IMR-90 (cell line): ENCODE results near the gene CST7. TPM values are rescaled to one million over a fixed set of nuclear protein-coding genes. Genes with fewer than 3 reads are reported as not detected.

Source experiments
- ATAC-seq: fragments of 200-7000 bp; cut with Tn5 transposase; 2 replicates; pipeline ENCODE4 v1.9.1; 2020; ENCODE audit warnings: low read depth, mild to moderate bottlenecking, moderate library complexity
- BruUV-seq: library from RNA; stranded (reverse); fragments of 400-500 nt; replicated peaks from 2 replicates; lab custom pipeline; 2021; lab: Mats Ljungman, UMichigan
- CTCF ChIA-PET: fragments of 300-600 bp; formaldehyde crosslinking; extraction: SDS; loops from one replicate; lab custom pipeline; 2021; ENCODE audit warnings: antibody characterized with exemption; lab: Yijun Ruan, JAX
- POLR2A ChIA-PET: fragments of 300-600 bp; sonication (Branson Sonifier 250); formaldehyde crosslinking; loops from one replicate; lab custom pipeline; 2022; ENCODE audit warnings: antibody characterized with exemption; ENCODE audit not compliant: unreplicated experiment; lab: Charles Lee
- DNase-seq: peaks from one replicate; pipeline ENCODE4 v3.0.0; 2013
- H2AFZ ChIP-seq: replicated peaks from 2 replicates; pipeline ENCODE3; 2013; ENCODE audit warnings: low read length, mild to moderate bottlenecking; ENCODE audit not compliant: poor library complexity
- H2AK5ac ChIP-seq: 2 replicates; pipeline ENCODE4 v1.6.1; 2013; ENCODE audit warnings: low read depth, low read length, inconsistent platforms
- H2AK9ac ChIP-seq: replicated peaks from 2 replicates; pipeline ENCODE3; 2013; ENCODE audit warnings: mild to moderate bottlenecking, low read depth, low read length, moderate library complexity; ENCODE audit not compliant: poor library complexity
- H2BK120ac ChIP-seq: 2 replicates; pipeline ENCODE4 v1.6.1; 2013; ENCODE audit warnings: low read depth, low read length, inconsistent platforms
- H2BK15ac ChIP-seq: 3 replicates; pipeline ENCODE4 v1.6.1; 2013; ENCODE audit warnings: low read depth, low read length, inconsistent platforms
- H2BK20ac ChIP-seq: 2 replicates; pipeline ENCODE4 v1.6.1; 2013; ENCODE audit warnings: low read depth, mild to moderate bottlenecking, inconsistent platforms, low read length, moderate library complexity
- H2BK5ac ChIP-seq: 2 replicates; pipeline ENCODE4 v1.6.1; 2013; ENCODE audit warnings: mild to moderate bottlenecking, low read depth, low read length, inconsistent platforms; ENCODE audit not compliant: poor library complexity, severe bottlenecking
- H3K14ac ChIP-seq: replicated peaks from 2 replicates; pipeline ENCODE4 v1.6.1; 2013; ENCODE audit warnings: low read depth, low read length, inconsistent platforms
- H3K18ac ChIP-seq: 2 replicates; pipeline ENCODE4 v1.6.1; 2013; ENCODE audit warnings: low read depth, low read length, control low read depth
- H3K23ac ChIP-seq: 2 replicates; pipeline ENCODE4 v1.6.1; 2013; ENCODE audit warnings: low read depth, low read length, inconsistent platforms
- H3K27ac ChIP-seq: 2 replicates; pipeline ENCODE4 v1.5.1; 2013; ENCODE audit warnings: mild to moderate bottlenecking, control low read depth, low read length; ENCODE audit not compliant: insufficient read depth
- H3K27me3 ChIP-seq: 2 replicates; pipeline ENCODE4 v1.6.1; 2013; ENCODE audit warnings: low read length; ENCODE audit not compliant: control insufficient read depth, insufficient read depth
- H3K36me3 ChIP-seq: 2 replicates; pipeline ENCODE4 v1.6.1; 2013; ENCODE audit warnings: low read length, mixed read lengths; ENCODE audit not compliant: control insufficient read depth, insufficient read depth
- H3K4ac ChIP-seq: 2 replicates; pipeline ENCODE4 v1.6.1; 2013; ENCODE audit warnings: low read depth, low read length, inconsistent platforms
- H3K4me1 ChIP-seq: 2 replicates; pipeline ENCODE4 v1.6.1; 2013; ENCODE audit warnings: low read length, mixed read lengths; ENCODE audit not compliant: control insufficient read depth, insufficient read depth
- H3K4me2 ChIP-seq: 2 replicates; pipeline ENCODE4 v1.6.1; 2013; ENCODE audit warnings: low read depth, mild to moderate bottlenecking, control low read depth, low read length, moderate library complexity
- H3K4me3 ChIP-seq: 2 replicates; pipeline ENCODE4 v1.5.1; 2013; ENCODE audit warnings: low read depth, mild to moderate bottlenecking, control low read depth, low read length, moderate library complexity; ENCODE audit not compliant: insufficient read depth
- H3K56ac ChIP-seq: 2 replicates; pipeline ENCODE4 v1.6.1; 2013; ENCODE audit warnings: low read length, inconsistent platforms; ENCODE audit not compliant: insufficient read depth; ENCODE audit errors: extremely low read depth
- H3K79me1 ChIP-seq, 2 experiments: 2 replicates each; pipeline ENCODE4 v1.6.1; 2013; ENCODE audit warnings: low read length in 2 of 2, inconsistent platforms in 1 of 2, low read depth in 1 of 2
- H3K9ac ChIP-seq: 2 replicates; pipeline ENCODE4 v1.6.1; 2013; ENCODE audit warnings: low read depth, low read length, control low read depth
- H3K9me1 ChIP-seq: 2 replicates; pipeline ENCODE4 v1.6.1; 2013; ENCODE audit warnings: low read length, inconsistent platforms; ENCODE audit not compliant: insufficient read depth
- H3K9me3 ChIP-seq: 2 replicates; pipeline ENCODE4 v1.6.1; 2013; ENCODE audit warnings: low read length; ENCODE audit not compliant: control insufficient read depth, insufficient read depth
- H4K20me1 ChIP-seq: 2 replicates; pipeline ENCODE4 v1.6.1; 2013; ENCODE audit warnings: low read length, inconsistent platforms; ENCODE audit not compliant: insufficient read depth
- H4K5ac ChIP-seq: 2 replicates; pipeline ENCODE4 v1.6.1; 2013; ENCODE audit warnings: mild to moderate bottlenecking, low read depth, low read length, control low read depth
- H4K8ac ChIP-seq, 2 experiments: 2 replicates each; pipeline ENCODE4 v1.6.1; 2013; ENCODE audit warnings: low read depth in 2 of 2, low read length in 2 of 2, control low read depth in 1 of 2, inconsistent platforms in 1 of 2
- H4K91ac ChIP-seq: 2 replicates; pipeline ENCODE4 v1.6.1; 2013; ENCODE audit warnings: low read depth, low read length, inconsistent platforms; ENCODE audit not compliant: insufficient read depth
- BHLHE40 ChIP-seq: fragments of 150-350 bp; IDR thresholded peaks from 2 replicates; pipeline ENCODE4 v1.6.1; 2016; ENCODE audit warnings: mild to moderate bottlenecking, low read depth, low read length
- CTCF ChIP-seq: conservative IDR thresholded peaks from 2 replicates; pipeline ENCODE4 v1.5.1; 2012; ENCODE audit warnings: mild to moderate bottlenecking, low read depth, low read length, improper control_type of control experiment
- RFX5 ChIP-seq: IDR thresholded peaks from 2 replicates; pipeline ENCODE4 v1.8.0; 2012; ENCODE audit warnings: low read depth, mild to moderate bottlenecking, low read length, moderate library complexity
- USF2 ChIP-seq: fragments of 150-350 bp; IDR thresholded peaks from 2 replicates; pipeline ENCODE4 v1.6.1; 2017; ENCODE audit warnings: mild to moderate bottlenecking, antibody characterized with exemption, low read length, low read depth
- WGBS, 2 experiments: methylation state at CpG; one replicate each; pipeline versions ENCODE4 v1.1.5 to v1.1.7; 2013; ENCODE audit warnings: missing lambda C conversion rate in 2 of 2; ENCODE audit not compliant: insufficient read length in 1 of 2; ENCODE audit errors: extremely low coverage in 2 of 2; 5-methylcytosine and 5-hydroxymethylcytosine counted together
- dilution Hi-C: fragments of 300-500 bp; cut with HindIII; formaldehyde crosslinking; loops from one replicate; pipeline ENCODE4 v1.14.3; 2018; ENCODE audit warnings: low sequenced_read_pairs; ENCODE audit not compliant: unreplicated experiment
- in situ Hi-C: fragments of 300-500 bp; cut with MboI; formaldehyde crosslinking; loops from 3 replicates; pipeline ENCODE4 v1.14.3; 2019; ENCODE audit warnings: low sequenced_read_pairs, inconsistent platforms, mixed read lengths
- intact Hi-C: fragments of 100-400 bp; cut with micrococcal nuclease; formaldehyde crosslinking; loops from 2 replicates; pipeline ENCODE4 v1.10.0; 2022
- polyA plus RNA-seq, 3 experiments: library from polyadenylated mRNA; depleted of rRNA; stranded (reverse); fragments of >200 nt; gene quantifications; 2 replicates each; pipeline ENCODE4 v1.2.3, GENCODE V29; 2012; ENCODE audit warnings: low replicate concordance in 1 of 3
- total RNA-seq: library from RNA; depleted of rRNA; stranded (reverse); fragments of >200 nt; gene quantifications from 2 replicates; pipeline ENCODE4 v1.2.3, GENCODE V29; 2012
- TF ChIP-seq, protein P1 (sequence below): fragments of 150-350 bp; IDR thresholded peaks from 2 replicates; pipeline ENCODE4 v1.6.1; 2016; ENCODE audit warnings: low read depth, mild to moderate bottlenecking, low read length, moderate library complexity, borderline replicate concordance

Gene CST7
- total and polyA plus RNA-seq, 2 of the 4 experiments (the other 2 are of a cell fraction): not detected

DNA sequence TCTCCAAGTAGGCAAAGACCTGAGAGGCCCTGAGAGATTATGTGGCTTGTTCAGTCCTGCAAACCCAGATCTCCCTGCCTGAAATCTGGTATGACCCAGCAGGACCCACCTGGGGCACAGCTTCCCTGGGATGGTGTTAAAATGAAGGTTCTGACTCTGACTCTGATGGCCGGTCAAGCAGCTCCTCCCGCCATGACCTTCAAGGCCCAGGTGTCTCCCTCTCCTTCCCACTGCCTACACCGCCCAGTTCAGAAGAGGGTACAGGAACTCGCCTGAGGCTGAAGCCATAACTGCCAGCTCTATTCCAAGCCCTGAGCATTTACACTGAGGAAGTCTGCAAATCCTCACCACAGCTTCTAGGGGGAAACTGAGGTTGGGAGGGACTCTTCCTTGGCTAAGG is 5.9 kb upstream of the CST7 start:
- no peaks in the 10 kb centered on the region for H4K20me1 ChIP-seq
- no peak overlapping the region for H3K18ac ChIP-seq
- H4K8ac ChIP-seq: no peak overlapping the region
- H3K9me3 ChIP-seq: no peaks in the 10 kb centered on the region
- no peak overlapping the region for H4K5ac ChIP-seq
- no peaks in the 10 kb centered on the region for H3K9me1 ChIP-seq
- H2BK120ac ChIP-seq: no peak overlapping the region
- ATAC-seq (no peak), DNase-seq (no peak)
- no peak overlapping the region for H3K9ac ChIP-seq
- no peak overlapping the region for H3K4me3 ChIP-seq
- no peak overlapping the region for H3K27ac ChIP-seq
- no peak overlapping the region for H2AK9ac ChIP-seq
- in situ Hi-C loops: no loop called here
- intact Hi-C loops: no loop called here
- H4K91ac ChIP-seq: no peak overlapping the region
- no peak overlapping the region for H2BK5ac ChIP-seq
- no peak overlapping the region for H2BK20ac ChIP-seq
- BruUV-seq: no TSS peak
- H3K4ac ChIP-seq: no peak overlapping the region
- dilution Hi-C loops: no loop called here
- H3K36me3 ChIP-seq: no peaks in the 10 kb centered on the region
- no peaks in the 10 kb centered on the region for H3K4me1 ChIP-seq
- WGBS, 2 experiments: no CpG with 5 or more reads among the region's 4 CpGs
- H3K27me3 ChIP-seq: peaks cover 2% of the 10 kb centered on the region
- H3K56ac ChIP-seq: no peak overlapping the region
- no peak overlapping the region for H3K14ac ChIP-seq
- no peak overlapping the region for H3K23ac ChIP-seq
- no peak overlapping the region for H2AFZ ChIP-seq
- no peak overlapping the region for H2BK15ac ChIP-seq
- CTCF ChIA-PET: interaction anchor here (0.5 kb wide), 1 partner anchor 11 kb away, joined by 3 read pairs; no protein-coding TSS in a partner anchor
- H3K4me2 ChIP-seq: no peak overlapping the region
- H2AK5ac ChIP-seq: no peak overlapping the region
- TF ChIP-seq CTCF: no peak
- TF ChIP-seq USF2: no peak
- TF ChIP-seq, protein P1, sequence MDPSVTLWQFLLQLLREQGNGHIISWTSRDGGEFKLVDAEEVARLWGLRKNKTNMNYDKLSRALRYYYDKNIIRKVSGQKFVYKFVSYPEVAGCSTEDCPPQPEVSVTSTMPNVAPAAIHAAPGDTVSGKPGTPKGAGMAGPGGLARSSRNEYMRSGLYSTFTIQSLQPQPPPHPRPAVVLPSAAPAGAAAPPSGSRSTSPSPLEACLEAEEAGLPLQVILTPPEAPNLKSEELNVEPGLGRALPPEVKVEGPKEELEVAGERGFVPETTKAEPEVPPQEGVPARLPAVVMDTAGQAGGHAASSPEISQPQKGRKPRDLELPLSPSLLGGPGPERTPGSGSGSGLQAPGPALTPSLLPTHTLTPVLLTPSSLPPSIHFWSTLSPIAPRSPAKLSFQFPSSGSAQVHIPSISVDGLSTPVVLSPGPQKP: no peak
- TF ChIP-seq RFX5: no peak
- no peak for TF ChIP-seq BHLHE40
- no peaks in the 10 kb centered on the region for H3K79me1 ChIP-seq
- POLR2A ChIA-PET: no interaction called here
